SU-DHL-6 (cell line): ENCODE results near the gene XIST.

Source experiments
- H2AFZ ChIP-seq: fragments of 200-600 bp; sonication (generic); 2 replicates; pipeline ENCODE4 v1.6.1; 2014; ENCODE audit warnings: low read depth, mild to moderate bottlenecking, moderate library complexity, mixed read lengths, antibody characterized with exemption, low read length; ENCODE audit not compliant: severe bottlenecking
- H3F3A ChIP-seq: fragments of 200-600 bp; shearing (Covaris generic); 2 replicates; pipeline ENCODE4 v1.6.0; 2016; ENCODE audit warnings: antibody characterized with exemption, mild to moderate bottlenecking; ENCODE audit not compliant: insufficient read depth
- H3K27ac ChIP-seq: fragments of 200-600 bp; sonication (generic); 2 replicates; pipeline ENCODE4 v1.5.1; 2016; ENCODE audit warnings: low read depth, mild to moderate bottlenecking, low read length, moderate library complexity, mixed read lengths
- H3K27me3 ChIP-seq: fragments of 200-600 bp; sonication (generic), shearing (Covaris generic); 2 replicates; pipeline ENCODE4 v1.6.0; 2014; ENCODE audit warnings: mild to moderate bottlenecking, low read length
- H3K36me3 ChIP-seq: fragments of 200-600 bp; sonication (generic); 2 replicates; pipeline ENCODE4 v1.6.1; 2014; ENCODE audit warnings: mild to moderate bottlenecking, low read length, mixed read lengths
- H3K4me2 ChIP-seq: fragments of 300-600, 200-600 bp; shearing (Covaris generic), sonication (generic); 2 replicates; pipeline ENCODE4 v1.6.0; 2014; ENCODE audit warnings: low read length, low read depth, mild to moderate bottlenecking; ENCODE audit not compliant: poor library complexity, severe bottlenecking
- H3K4me3 ChIP-seq: fragments of 200-600 bp; sonication (generic); 2 replicates; pipeline ENCODE4 v1.5.1; 2014; ENCODE audit warnings: antibody characterized with exemption, low read length, mild to moderate bottlenecking, mixed read lengths; ENCODE audit not compliant: insufficient read depth, poor library complexity, severe bottlenecking
- H3K79me2 ChIP-seq: fragments of 200-600 bp; sonication (generic); 2 replicates; pipeline ENCODE4 v1.6.1; 2014; ENCODE audit warnings: mild to moderate bottlenecking, low read length, moderate library complexity; ENCODE audit not compliant: insufficient read depth
- H3K9ac ChIP-seq: fragments of 200-600 bp; sonication (generic); 2 replicates; pipeline ENCODE4 v1.7.0; 2014; ENCODE audit warnings: mild to moderate bottlenecking, low read length
- H3K9me2 ChIP-seq: fragments of 200-600 bp; sonication (generic); replicated peaks from 2 replicates; pipeline ENCODE4 v1.6.1; 2014; ENCODE audit warnings: low read length; ENCODE audit not compliant: insufficient read depth
- H3K9me3 ChIP-seq: fragments of 200-600 bp; sonication (generic); 2 replicates; pipeline ENCODE4 v1.6.1; 2014; ENCODE audit warnings: low read length, mixed read lengths; ENCODE audit not compliant: insufficient read depth
- H4K20me1 ChIP-seq: fragments of 200-600 bp; sonication (generic); 2 replicates; pipeline ENCODE4 v1.6.1; 2014; ENCODE audit warnings: low read depth, mild to moderate bottlenecking, antibody characterized with exemption, low read length, moderate library complexity, mixed read lengths
- EZH2phosphoT487 ChIP-seq: fragments of 200-600 bp; sonication (generic), shearing (Covaris generic); conservative IDR thresholded peaks from 2 replicates; pipeline ENCODE4 v1.6.1; 2018; ENCODE audit warnings: mild to moderate bottlenecking, antibody characterized with exemption, low read length, moderate library complexity, mixed read lengths
- TF ChIP-seq, protein P1 (sequence below): fragments of 200-600 bp; sonication (generic); IDR thresholded peaks from one replicate; pipeline ENCODE4 v1.5.1; 2017; ENCODE audit warnings: antibody characterized with exemption, mild to moderate bottlenecking, low read length, moderate library complexity; ENCODE audit not compliant: insufficient read depth, poor library complexity, severe bottlenecking

XIST gene

GRCh38 chrX:73876911-73877310 is 24.4 kb upstream of the XIST start:
- Histone ChIP-seq H4K20me1 (no peaks in the 10 kb centered on the region), H2AFZ (no peak overlapping the region), H3K4me3 (no peak overlapping the region), H3K9ac (no peak overlapping the region), H3K27ac (no peak overlapping the region), H3K79me2 (no peaks in the 10 kb centered on the region), H3K36me3 (no peaks in the 10 kb centered on the region), H3F3A (no peaks in the 10 kb centered on the region), H3K9me3 (no peaks in the 10 kb centered on the region), H3K4me2 (no peak overlapping the region), H3K9me2 (no peaks in the 10 kb centered on the region), H3K27me3 (no peaks in the 10 kb centered on the region)
- TF ChIP-seq, protein P1, sequence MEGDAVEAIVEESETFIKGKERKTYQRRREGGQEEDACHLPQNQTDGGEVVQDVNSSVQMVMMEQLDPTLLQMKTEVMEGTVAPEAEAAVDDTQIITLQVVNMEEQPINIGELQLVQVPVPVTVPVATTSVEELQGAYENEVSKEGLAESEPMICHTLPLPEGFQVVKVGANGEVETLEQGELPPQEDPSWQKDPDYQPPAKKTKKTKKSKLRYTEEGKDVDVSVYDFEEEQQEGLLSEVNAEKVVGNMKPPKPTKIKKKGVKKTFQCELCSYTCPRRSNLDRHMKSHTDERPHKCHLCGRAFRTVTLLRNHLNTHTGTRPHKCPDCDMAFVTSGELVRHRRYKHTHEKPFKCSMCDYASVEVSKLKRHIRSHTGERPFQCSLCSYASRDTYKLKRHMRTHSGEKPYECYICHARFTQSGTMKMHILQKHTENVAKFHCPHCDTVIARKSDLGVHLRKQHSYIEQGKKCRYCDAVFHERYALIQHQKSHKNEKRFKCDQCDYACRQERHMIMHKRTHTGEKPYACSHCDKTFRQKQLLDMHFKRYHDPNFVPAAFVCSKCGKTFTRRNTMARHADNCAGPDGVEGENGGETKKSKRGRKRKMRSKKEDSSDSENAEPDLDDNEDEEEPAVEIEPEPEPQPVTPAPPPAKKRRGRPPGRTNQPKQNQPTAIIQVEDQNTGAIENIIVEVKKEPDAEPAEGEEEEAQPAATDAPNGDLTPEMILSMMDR: no peak
- TF ChIP-seq EZH2phosphoT487: no peak

DNA sequence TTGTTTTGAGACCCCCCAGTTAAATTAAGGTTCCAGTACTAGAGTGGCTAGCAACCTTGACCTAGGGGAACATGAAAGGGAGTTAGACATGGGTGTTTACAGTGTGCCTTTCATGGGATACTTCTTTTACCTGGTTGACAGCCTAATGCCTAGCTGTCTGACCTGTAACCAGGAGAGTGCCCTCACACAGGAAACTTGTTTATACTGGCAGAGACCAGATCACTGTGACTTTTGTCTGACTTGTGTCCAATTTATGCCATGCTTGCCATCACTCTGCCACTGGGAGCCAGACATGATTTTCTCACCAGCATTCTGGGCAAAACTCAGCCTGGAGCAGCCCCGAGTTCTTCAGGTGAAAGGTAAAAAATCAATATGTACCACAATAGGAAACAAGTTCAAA is 16.4 kb upstream of the XIST start:
- Histone ChIP-seq H3K27me3 (no peaks in the 10 kb centered on the region), H3K36me3 (no peaks in the 10 kb centered on the region), H4K20me1 (no peaks in the 10 kb centered on the region), H3K9me3 (no peaks in the 10 kb centered on the region), H3K27ac (no peak overlapping the region), H2AFZ (no peak overlapping the region), H3K9ac (no peak overlapping the region), H3K9me2 (no peaks in the 10 kb centered on the region), H3K4me3 (no peak overlapping the region), H3K4me2 (no peak overlapping the region), H3F3A (no peaks in the 10 kb centered on the region), H3K79me2 (no peaks in the 10 kb centered on the region)
- TF ChIP-seq, protein P1: no peak
- TF ChIP-seq EZH2phosphoT487: no peak

DNA sequence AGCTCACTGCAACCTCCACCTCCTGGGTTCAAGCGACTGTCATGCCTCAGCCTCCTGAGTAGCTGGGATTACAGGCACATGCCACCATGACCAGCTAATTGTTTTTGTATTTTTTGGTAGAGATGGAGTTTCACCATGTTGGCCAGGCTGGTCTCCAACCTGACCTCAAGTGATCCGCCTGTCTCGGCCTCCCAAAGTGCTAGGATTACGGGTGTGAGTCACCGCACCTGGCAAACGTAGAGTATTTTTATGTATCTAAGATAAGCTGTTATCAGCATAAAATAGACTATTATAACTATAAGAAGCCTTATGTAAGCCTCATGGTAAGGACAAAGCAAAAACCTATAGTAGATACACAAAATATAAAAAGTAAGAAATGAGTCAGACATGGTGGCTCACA is 14.6 kb upstream of the XIST start:
- Histone ChIP-seq H3K4me3 (no peak overlapping the region), H3K9me2 (no peaks in the 10 kb centered on the region), H3F3A (no peaks in the 10 kb centered on the region), H3K79me2 (no peaks in the 10 kb centered on the region), H2AFZ (no peak overlapping the region), H3K36me3 (no peaks in the 10 kb centered on the region), H3K9ac (no peak overlapping the region), H3K4me2 (no peak overlapping the region), H3K9me3 (no peaks in the 10 kb centered on the region), H4K20me1 (no peaks in the 10 kb centered on the region), H3K27ac (no peak overlapping the region), H3K27me3 (no peaks in the 10 kb centered on the region)
- TF ChIP-seq, protein P1: no peak
- TF ChIP-seq EZH2phosphoT487: no peak
